ENCODE data around the gene ZBTB21. TPM values are rescaled to one million over a fixed set of nuclear protein-coding genes. Genes with fewer than 3 reads are reported as not detected.

Gene ZBTB21
- 3.0 and 4.2 TPM in 2 replicates for total RNA-seq

- peak; percentile 96 to 97 for DNase-seq (ENCODE audit: low read depth in 2 of 2)
Measured at GRCh38 chr21:42009831-42010506, at the start of gene ZBTB21. Gene ZBTB21 (minus strand): TSS chr21:42010360. CDS start chr21:41994095, 16,265 bp downstream.

- DNase-seq (ENCODE audit: low read depth in 2 of 2) = no peak
Measured at GRCh38 chr21:42059721-42060120, 49.6 kb upstream of the ZBTB21 start.

GRCh38 chr21:42059141-42059540, 49.0 kb upstream of the ZBTB21 start:
- DNase-seq (ENCODE audit: low read depth in 2 of 2) = no peak

GRCh38 chr21:42058631-42059111, 48.5 kb upstream of the ZBTB21 start:
- no peak for DNase-seq (ENCODE audit: low read depth in 2 of 2)

DNA sequence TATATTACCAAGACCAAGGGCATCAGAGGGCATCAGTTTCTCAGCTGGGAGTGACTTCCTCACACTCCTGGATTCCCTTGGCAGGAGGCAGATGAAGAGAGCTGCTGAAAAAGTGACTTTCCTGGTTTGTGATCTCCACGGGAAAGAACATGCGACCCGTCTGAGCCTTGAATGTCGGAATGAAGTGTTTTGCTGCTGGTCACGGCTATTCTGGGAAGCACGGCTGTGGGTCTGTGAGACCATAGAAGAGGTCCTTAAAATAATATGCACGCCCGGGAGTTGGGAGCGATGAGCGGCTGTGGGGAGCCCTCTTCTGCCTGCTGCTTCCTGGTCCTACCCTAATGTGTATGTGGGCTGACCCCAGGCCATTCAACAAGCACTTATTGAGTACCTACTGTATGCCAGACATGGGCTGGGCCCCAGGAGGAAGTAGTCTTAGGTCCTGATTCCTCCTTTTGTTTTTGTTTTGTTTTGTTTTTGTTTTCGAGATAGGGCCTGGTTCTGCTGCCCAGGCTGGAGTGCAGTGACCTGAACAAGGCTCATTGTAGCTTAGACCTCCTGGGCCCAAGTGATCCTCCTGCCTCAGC, 47.8 kb upstream of the ZBTB21 start:
- DNase-seq (ENCODE audit: low read depth in 2 of 2) = no peak

DNA sequence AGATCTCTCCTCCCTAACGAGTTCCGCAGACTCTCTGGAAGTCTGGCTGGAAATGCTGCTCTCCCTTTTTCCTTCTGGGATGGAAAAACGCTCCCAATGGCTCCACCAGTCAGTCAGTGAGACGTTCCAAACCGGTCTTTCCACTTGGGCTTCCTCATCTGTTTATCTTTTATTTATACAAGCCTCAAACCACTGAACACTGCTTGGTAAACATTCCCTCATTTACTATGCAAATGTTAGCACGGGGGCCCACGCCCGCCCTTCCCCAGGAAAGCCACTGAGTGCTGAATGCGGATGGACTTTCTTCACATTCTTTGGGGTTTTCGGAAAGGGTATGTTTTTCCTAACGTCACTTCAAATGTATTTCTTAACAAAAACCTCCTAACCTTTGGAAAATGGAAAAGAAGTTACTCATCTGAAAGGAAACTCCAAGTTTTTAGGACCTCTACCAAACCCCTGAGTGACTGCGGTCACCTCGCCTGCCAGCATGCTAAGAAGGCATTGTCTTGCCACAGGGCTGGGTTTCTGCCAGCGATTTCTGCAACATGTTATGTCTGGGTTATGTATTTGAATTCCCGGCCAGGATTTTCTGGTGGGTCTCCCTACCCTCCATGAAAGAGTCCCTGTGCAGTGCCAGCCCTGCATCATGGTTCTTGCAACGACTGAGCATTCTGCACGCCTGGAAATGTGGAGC, 47.0 kb upstream of the ZBTB21 start:
- no peak for DNase-seq (ENCODE audit: low read depth in 2 of 2)

DNA sequence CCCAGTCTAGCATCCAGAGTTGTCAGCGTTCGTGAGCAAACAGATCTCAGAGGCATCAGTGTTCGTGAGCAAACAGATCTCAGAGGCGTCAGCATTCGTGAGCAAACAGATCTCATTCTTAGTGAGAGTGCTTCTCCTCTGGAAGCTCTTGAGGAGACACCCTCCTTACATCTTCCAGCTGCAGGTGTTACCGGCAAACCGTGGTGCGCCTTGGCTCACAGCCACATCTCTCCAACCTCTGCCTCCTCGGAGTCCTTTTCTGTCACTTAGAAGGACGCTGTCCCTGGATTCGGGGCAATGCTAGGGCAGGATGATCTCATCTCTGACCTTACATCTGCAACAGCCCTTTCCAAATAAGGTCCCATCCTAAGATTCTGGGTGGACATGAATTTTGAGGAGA, 46.3 kb upstream of the ZBTB21 start:
- DNase-seq (ENCODE audit: low read depth in 2 of 2) = no peak

GRCh38 chr21:42055425-42055824, 45.3 kb upstream of the ZBTB21 start:
- no peak for DNase-seq (ENCODE audit: low read depth in 2 of 2)

GRCh38 chr21:42051788-42052187, 41.6 kb upstream of the ZBTB21 start:
- DNase-seq (ENCODE audit: low read depth in 2 of 2) = peak in 1 of 2 donors; percentile 14

GRCh38 chr21:42049578-42050430, 39.6 kb upstream of the ZBTB21 start:
- DNase-seq (ENCODE audit: low read depth in 2 of 2) = no peak

DNA sequence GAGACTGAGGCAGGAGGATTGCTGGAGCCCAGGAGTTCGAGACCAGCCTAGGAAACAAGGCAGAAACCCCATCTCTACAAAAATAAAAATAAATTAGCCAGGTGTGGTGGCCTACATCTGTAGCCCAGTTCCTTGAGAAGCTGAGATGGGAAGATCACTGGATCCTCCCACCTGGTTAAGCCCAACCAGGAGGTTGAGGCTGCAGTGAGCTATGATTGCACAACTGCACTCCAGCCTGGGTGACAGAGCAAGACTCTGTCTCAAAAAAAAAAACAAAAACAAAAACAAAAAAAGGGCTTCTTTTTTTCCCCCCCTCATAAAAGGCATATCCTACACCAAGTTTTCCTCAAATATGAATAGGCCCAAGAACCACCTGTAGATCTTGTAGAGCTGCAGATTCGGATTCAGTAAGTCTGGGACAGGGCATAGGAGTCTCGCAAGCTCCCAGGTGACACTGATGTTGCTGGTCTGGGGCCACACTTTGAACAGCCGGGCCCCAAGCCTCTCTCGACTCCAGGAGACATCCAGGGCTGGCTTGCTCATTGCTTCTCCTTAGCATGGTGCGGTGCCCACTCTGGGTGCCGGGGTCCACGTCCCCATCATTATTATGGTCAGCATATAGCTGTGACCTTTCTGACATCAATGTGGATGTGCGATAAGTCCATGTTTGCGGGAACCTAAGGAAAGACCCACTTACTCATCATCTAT, 38.9 kb upstream of the ZBTB21 start:
- DNase-seq (ENCODE audit: low read depth in 2 of 2) = no peak

- peak in 1 of 2 donors; percentile 52 for DNase-seq (ENCODE audit: low read depth in 2 of 2)
Measured at GRCh38 chr21:42047821-42048613, 37.9 kb upstream of the ZBTB21 start.

DNA sequence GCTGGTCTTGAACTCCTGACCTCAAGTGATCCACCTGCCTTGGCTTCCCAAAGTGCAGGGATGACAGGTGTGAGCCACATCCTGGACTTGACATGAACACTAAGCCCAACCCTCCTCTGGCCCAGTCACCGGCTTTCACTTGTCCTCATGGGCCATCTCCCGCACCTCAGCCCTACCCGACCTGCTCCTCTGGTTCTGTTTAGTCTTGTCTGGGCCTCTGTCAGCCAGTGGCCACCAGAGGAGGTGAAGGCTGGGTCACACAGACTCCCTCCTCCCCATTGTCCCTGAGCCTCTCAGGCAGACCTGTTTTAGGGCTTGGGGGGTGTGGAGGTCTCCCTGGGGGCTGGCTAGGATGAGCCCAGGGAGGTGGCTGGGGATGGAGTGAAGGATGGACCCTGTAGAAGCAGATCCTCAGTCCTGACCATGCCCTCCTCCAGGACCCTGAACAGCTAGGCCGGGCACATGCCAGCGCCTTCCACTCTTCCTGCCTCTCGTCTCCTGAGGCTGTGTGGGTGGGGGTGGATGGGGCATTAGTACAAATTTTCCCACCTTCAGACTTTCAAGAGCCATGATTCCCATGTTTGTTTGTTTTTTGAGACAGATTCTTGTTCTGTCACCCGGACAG, 34.8 kb upstream of the ZBTB21 start:
- no peak for DNase-seq (ENCODE audit: low read depth in 2 of 2)

- no peak for DNase-seq (ENCODE audit: low read depth in 2 of 2)
Measured at GRCh38 chr21:42043961-42044360, 33.8 kb upstream of the ZBTB21 start.

DNA sequence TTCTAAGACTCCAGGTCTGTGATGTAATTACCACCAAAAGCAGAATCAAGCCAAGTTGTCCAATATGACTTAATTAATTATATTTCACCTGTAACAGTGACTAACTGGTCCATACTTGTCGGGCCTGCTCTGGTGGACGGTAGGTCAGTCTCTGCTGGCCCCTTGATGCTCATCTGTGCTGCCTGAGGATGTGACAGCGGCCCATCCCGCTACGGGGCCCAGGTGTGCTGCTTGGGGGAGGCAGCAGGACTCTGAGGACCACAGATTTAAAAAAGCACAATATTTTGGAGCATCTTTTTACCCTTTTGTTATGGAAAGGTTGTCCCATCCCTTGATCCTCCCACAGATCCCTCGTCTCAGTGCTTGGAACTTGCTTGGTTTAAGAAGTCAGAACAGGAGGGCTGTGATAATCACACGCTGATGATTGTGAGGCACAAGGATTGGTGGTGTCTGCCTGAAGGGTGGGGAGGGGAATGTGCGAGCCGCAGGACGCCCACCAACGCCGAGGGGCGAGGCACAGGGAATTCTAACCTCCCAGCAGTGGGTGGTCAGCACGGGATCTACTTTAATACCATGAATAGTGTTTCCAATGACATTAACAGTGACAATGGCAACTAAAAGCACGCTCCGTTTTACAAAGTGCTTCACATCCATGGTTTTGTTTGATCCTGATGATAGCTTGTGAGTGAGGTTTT, 33.2 kb upstream of the ZBTB21 start:
- no peak for DNase-seq (ENCODE audit: low read depth in 2 of 2)

GRCh38 chr21:42042651-42043050, 32.5 kb upstream of the ZBTB21 start:
- DNase-seq (ENCODE audit: low read depth in 2 of 2) = no peak

DNA sequence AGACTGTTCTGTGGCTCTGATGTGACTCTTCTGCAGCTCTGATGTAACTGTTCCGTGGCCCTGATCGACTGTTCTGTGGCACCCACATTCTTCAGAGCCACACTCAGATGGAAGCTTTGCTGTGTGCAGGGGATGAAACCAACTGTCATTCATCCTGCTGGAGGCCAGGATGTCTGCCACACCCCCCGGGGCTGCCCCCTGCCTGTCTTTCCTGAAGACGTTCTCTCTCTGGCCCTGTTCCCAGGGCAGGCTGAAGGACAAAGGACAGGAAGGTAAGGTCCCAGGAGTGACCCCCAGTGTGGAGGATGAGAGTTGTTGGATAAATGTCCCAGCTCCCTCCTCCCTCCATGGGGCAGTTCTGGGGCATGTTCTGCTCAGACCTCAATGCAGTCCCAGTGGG, 31.6 kb upstream of the ZBTB21 start:
- no peak for DNase-seq (ENCODE audit: low read depth in 2 of 2)

- DNase-seq (ENCODE audit: low read depth in 2 of 2) = no peak
Measured at GRCh38 chr21:42041246-42041645, 31.1 kb upstream of the ZBTB21 start.

All from dermis microvascular lymphatic vessel endothelial cell (primary cell).